ENCODE results near the gene TFCP2. TPM values are rescaled to one million over a fixed set of nuclear protein-coding genes. Genes with fewer than 3 reads are reported as not detected.

Gene TFCP2
- total and polyA plus RNA-seq, 8 donors = 6.7 to 56.2 (median 9.2) TPM

DNA sequence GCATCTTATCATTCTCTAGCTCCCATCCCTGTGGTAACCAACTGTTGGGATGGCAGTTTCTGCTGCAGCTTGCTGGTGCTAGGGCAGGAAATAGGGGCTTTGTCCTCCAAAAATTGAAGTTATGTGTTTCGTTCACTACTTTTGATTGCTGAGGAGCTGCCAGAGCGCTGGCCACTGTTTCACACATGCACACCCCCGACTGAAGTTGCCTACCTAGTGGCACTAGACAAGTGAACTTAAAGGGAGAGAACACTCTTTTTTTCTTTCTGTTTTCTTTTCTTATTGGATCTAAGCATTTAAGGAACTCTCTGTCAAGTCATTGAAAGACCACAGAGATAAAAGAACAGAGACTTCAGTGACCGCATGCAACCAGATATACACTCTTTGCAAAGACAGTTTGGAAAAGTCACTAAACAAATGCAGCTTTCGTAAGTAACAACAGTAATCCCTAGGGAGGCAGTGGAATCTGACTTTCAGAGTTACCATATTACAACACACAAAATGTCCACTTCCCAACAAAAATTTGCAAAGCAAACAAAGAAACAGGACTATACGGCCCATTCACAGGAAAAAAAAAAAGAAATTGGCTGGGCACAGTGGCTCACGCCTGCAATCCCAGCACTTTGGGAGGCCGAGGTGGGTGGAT is 12.0 kb downstream of the TFCP2 start:
- Histone ChIP-seq H3K4me3 (no peak overlapping the region), H3K9me3 (no peaks in the 10 kb centered on the region), H3K4me1 (peaks cover 0 to 8% (median 2%) of the 10 kb centered on the region in 4 donors), H3K27ac (no peak overlapping the region), H3K36me3 (no peaks in the 10 kb centered on the region), H3K27me3 (no peaks in the 10 kb centered on the region)
- intact Hi-C loops (cut with DNase I; ENCODE audit: low total_unique reads) = no loop called here
- WGBS, 5 donors = 77 to 85% (median 79%) methylated on average over 8 of the region's 8 CpGs
- TF ChIP-seq POLR2A (IDR thresholded peaks at IDR 0.05) = no peak
- TF ChIP-seq EP300 (IDR thresholded peaks at IDR 0.05) = no peak
- no peak for TF ChIP-seq POLR2AphosphoS5 (IDR thresholded peaks at IDR 0.05)
- TF ChIP-seq, protein P1, sequence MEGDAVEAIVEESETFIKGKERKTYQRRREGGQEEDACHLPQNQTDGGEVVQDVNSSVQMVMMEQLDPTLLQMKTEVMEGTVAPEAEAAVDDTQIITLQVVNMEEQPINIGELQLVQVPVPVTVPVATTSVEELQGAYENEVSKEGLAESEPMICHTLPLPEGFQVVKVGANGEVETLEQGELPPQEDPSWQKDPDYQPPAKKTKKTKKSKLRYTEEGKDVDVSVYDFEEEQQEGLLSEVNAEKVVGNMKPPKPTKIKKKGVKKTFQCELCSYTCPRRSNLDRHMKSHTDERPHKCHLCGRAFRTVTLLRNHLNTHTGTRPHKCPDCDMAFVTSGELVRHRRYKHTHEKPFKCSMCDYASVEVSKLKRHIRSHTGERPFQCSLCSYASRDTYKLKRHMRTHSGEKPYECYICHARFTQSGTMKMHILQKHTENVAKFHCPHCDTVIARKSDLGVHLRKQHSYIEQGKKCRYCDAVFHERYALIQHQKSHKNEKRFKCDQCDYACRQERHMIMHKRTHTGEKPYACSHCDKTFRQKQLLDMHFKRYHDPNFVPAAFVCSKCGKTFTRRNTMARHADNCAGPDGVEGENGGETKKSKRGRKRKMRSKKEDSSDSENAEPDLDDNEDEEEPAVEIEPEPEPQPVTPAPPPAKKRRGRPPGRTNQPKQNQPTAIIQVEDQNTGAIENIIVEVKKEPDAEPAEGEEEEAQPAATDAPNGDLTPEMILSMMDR (IDR thresholded peaks at IDR 0.05) = no peak
- DNase-seq = no peak

DNA sequence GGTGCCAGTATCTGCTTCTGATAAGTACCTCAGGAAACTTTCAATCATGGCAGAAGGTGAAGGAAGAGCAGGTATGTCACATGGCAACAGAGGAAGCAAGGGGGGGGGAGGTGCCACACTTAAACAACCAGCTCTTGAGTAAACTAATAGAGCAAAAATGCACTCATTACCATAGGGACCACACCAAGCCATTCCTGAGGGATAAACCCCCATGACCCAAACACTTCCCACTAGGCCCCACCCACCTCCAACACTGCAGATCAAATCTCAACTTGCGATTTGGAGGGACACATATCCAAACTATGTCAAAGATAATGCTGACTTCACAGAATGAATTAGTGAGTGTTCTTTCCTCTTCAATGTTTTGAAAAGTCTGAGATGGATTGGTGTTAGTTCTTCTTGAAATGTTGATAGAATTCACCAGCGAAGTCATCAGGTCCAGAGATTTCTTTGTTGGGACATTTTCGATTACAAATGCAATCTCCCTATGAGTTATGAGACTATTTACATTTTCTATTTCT is 16.6 kb downstream of the TFCP2 start:
- no peak for DNase-seq
- TF ChIP-seq EP300 (IDR thresholded peaks at IDR 0.05) = no peak
- WGBS, 5 donors = 92 to 96% (median 93%) methylated on average over 3 of the region's 3 CpGs
- H3K27me3 ChIP-seq = no peaks in the 10 kb centered on the region
- intact Hi-C loops (cut with DNase I; ENCODE audit: low total_unique reads) = no loop called here
- H3K4me3 ChIP-seq = no peak overlapping the region
- no peaks in the 10 kb centered on the region for H3K9me3 ChIP-seq
- H3K4me1 ChIP-seq = peaks cover 0 to 7% (median 0%) of the 10 kb centered on the region in 4 donors
- no peaks in the 10 kb centered on the region for H3K36me3 ChIP-seq
- no peak overlapping the region for H3K27ac ChIP-seq

DNA sequence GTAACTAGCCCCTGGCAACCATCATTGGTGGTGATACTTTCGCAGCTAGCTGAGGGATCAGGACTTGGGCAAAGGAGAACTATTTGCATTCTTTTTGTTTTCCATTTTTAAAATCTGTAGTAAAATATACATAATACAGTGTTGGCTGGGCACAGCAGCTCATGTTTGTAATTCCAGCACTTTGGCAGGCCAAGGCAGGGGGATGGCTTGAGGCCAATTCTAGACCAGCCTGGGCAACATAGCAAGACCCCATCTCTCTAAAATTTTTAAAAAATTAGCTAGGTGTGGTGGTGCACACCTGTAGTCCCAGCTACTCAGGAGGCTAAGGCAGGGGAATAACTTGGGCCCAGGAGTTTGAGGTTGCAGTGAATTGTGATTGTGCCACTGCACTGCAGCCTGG is 20.0 kb downstream of the TFCP2 start:
- no peaks in the 10 kb centered on the region for H3K9me3 ChIP-seq
- H3K27me3 ChIP-seq = no peaks in the 10 kb centered on the region
- H3K4me1 ChIP-seq = no peaks in the 10 kb centered on the region
- no peak overlapping the region for H3K27ac ChIP-seq
- H3K36me3 ChIP-seq = no peaks in the 10 kb centered on the region
- intact Hi-C loops (cut with DNase I; ENCODE audit: low total_unique reads) = no loop called here
- 88 to 100% (median 100%) methylated on average over 1 of the region's 1 CpG for WGBS, 5 donors
- TF ChIP-seq, protein P1 (IDR thresholded peaks at IDR 0.05) = no peak
- TF ChIP-seq EP300 (IDR thresholded peaks at IDR 0.05) (no peak), POLR2A (IDR thresholded peaks at IDR 0.05) (no peak), POLR2AphosphoS5 (IDR thresholded peaks at IDR 0.05) (no peak)
- H3K4me3 ChIP-seq = no peak overlapping the region
- DNase-seq = no peak

DNA sequence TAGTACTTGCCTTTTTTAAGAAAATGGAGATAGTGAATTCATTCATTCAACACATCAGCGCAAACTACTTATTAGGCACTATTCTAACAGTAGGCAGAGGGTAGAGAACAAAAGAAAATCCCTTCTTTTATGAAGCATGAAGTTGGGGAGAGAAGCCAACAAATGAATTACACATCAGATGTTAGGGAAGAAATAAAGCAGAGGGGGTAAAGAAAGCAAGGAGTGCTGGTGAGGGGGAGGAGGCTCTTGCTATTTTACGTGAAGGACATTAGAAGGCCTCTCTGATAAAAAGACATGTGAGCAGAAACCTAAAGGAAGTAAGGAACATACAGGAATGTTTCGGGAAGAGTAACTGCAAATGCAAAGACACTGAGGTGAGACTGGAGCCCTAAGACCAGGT is 22.2 kb downstream of the TFCP2 start:
- DNase-seq = no peak
- Histone ChIP-seq H3K4me1 (peaks cover 0 to 16% (median 4%) of the 10 kb centered on the region in 4 donors), H3K27ac (no peak overlapping the region), H3K4me3 (no peak overlapping the region), H3K36me3 (peaks cover 0 to 3% (median 1%) of the 10 kb centered on the region in 4 donors), H3K9me3 (no peaks in the 10 kb centered on the region), H3K27me3 (no peaks in the 10 kb centered on the region)
- no peak for TF ChIP-seq POLR2A (IDR thresholded peaks at IDR 0.05)
- no peak for TF ChIP-seq EP300 (IDR thresholded peaks at IDR 0.05)
- TF ChIP-seq POLR2AphosphoS5 (IDR thresholded peaks at IDR 0.05) = no peak
- TF ChIP-seq, protein P1 (IDR thresholded peaks at IDR 0.05) = no peak
- 62 to 66% (median 64%) methylated on average over 3 of the region's 3 CpGs for WGBS, 5 donors
- intact Hi-C loops (cut with DNase I; ENCODE audit: low total_unique reads) = no loop called here

DNA sequence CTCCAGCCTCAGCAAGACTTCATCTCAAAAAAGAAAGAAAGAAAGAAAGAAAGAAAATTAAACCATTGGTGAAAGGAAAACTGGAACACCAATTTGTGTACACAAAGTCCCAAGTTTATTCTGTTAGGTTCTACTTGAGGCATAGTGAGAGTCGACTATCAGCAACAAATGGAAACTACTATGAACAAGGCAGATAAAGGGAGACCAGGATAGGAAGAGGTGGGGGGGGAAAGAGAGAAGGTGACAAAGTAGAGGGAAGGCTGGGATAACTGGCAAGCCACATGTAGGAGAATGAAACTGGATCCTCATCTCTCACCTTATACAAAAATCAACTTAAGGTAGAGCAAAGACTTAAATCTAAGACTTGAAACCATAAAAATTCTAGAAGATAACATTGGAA is 25.6 kb downstream of the TFCP2 start:
- TF ChIP-seq POLR2A (IDR thresholded peaks at IDR 0.05) (no peak), EP300 (IDR thresholded peaks at IDR 0.05) (no peak), POLR2AphosphoS5 (IDR thresholded peaks at IDR 0.05) (no peak)
- TF ChIP-seq, protein P1 (IDR thresholded peaks at IDR 0.05) = no peak
- intact Hi-C loops (cut with DNase I; ENCODE audit: low total_unique reads) = no loop called here
- 13 to 67% (median 44%) methylated on average over 1 of the region's 1 CpG for WGBS, 5 donors

More for the DNA sequence above, 25.6 kb downstream of the TFCP2 start:
- H3K4me1 ChIP-seq = peaks cover 0 to 16% (median 4%) of the 10 kb centered on the region in 4 donors
- peaks cover 0 to 7% (median 5%) of the 10 kb centered on the region in 4 donors for H3K36me3 ChIP-seq
- no peak overlapping the region for H3K27ac ChIP-seq
- DNase-seq = no peak
- no peaks in the 10 kb centered on the region for H3K9me3 ChIP-seq
- no peak overlapping the region for H3K4me3 ChIP-seq
- H3K27me3 ChIP-seq = no peaks in the 10 kb centered on the region
